Tibial nerve (tissue), 4 donors: ENCODE measurements around the gene ZDHHC19. TPM values are rescaled to one million over a fixed set of nuclear protein-coding genes. Genes with fewer than 3 reads are reported as not detected.
A peak's percentile ranks its signal among the peaks of the same experiment; 100 is the strongest.

ENCODE experiments used
- DNase-seq, 2 donors: peaks; one replicate each; pipeline ENCODE4 v3.0.0-alpha.2; 2019; ENCODE audit warnings: low spot score in 2 of 2
- H3K27ac ChIP-seq, 4 donors: fragments of 200-600 bp; sonication (generic) in 3 of 4; one replicate each; pipeline ENCODE4 v1.5.1; 2017 to 2019; ENCODE audit warnings: mild to moderate bottlenecking in 1 of 4
- H3K27me3 ChIP-seq, 2 donors: fragments of 200-600 bp; sonication (generic) in 1 of 2; one replicate each; pipeline versions ENCODE4 v1.5.1 to v1.6.0; 2017 to 2019
- H3K36me3 ChIP-seq, 3 donors: fragments of 200-600 bp; sonication (generic); one replicate each; pipeline ENCODE4 v1.5.1; 2018 to 2019
- H3K4me1 ChIP-seq, 4 donors: fragments of 200-600 bp; sonication (generic) in 3 of 4; one replicate each; pipeline ENCODE4 v1.5.1; 2017 to 2019
- H3K4me3 ChIP-seq, 4 donors: fragments of 200-600 bp; sonication (generic) in 3 of 4; one replicate each; pipeline ENCODE4 v1.5.1; 2017 to 2019; ENCODE audit warnings: mild to moderate bottlenecking in 1 of 4, moderate library complexity in 1 of 4
- H3K9me3 ChIP-seq, 4 donors: fragments of 200-600 bp; sonication (generic) in 3 of 4; one replicate each; pipeline ENCODE4 v1.5.1; 2017 to 2019
- CTCF ChIP-seq, 5 experiments: fragments of 200-600 bp in 3 of 5; fragments of 450-650 bp in 2 of 5; sonication (generic) in 3 of 5; IDR thresholded peaks; one replicate each; pipeline ENCODE4 v1.5.1; 2016 to 2019; ENCODE audit warnings: antibody characterized with exemption in 5 of 5, mild to moderate bottlenecking in 3 of 5, moderate library complexity in 2 of 5
- EP300 ChIP-seq, 2 donors: sonication (generic); formaldehyde crosslinking; IDR thresholded peaks; one replicate each; pipeline ENCODE4 v1.6.1; 2017; ENCODE audit warnings: antibody characterized with exemption in 2 of 2, mild to moderate bottlenecking in 1 of 2
- POLR2A ChIP-seq, 2 donors: fragments of 450-650 bp; IDR thresholded peaks; one replicate each; pipeline ENCODE4 v1.6.1; 2017; ENCODE audit warnings: antibody characterized with exemption in 2 of 2, mild to moderate bottlenecking in 2 of 2, moderate library complexity in 2 of 2
- WGBS, 2 donors: methylation state at CpG; one replicate each; pipeline ENCODE4 v1.1.5; 2018; 5-methylcytosine and 5-hydroxymethylcytosine counted together
- total RNA-seq, 4 donors: library from RNA; depleted of rRNA; stranded (reverse); fragments of >200 nt; gene quantifications; one replicate each; pipeline ENCODE4 v1.1.0, GENCODE V29; 2016

ZDHHC19 gene
- total RNA-seq, 4 donors from 2014 or later = not detected

- Histone ChIP-seq H3K36me3 (no peaks in the 10 kb centered on the region), H3K27ac (peak overlapping the region in 1 of 4 donors; percentile 71)
- WGBS, 2 donors = 89 to 92% methylated on average over 9 of the region's 9 CpGs
Measured at GRCh38 chr3:196180346-196180745, 30.9 kb downstream of the ZDHHC19 start.

GRCh38 chr3:196179380-196180308, 31.6 kb downstream of the ZDHHC19 start:
- Histone ChIP-seq H3K4me3 (peak overlapping the region in 1 of 4 donors; percentile 9), H3K4me1 (peaks cover 0 to 8% (median 1%) of the 10 kb centered on the region in 4 donors), H3K36me3 (no peaks in the 10 kb centered on the region), H3K9me3 (no peaks in the 10 kb centered on the region), H3K27ac (peak overlapping the region in 2 of 4 donors; percentile 33 to 71), H3K27me3 (no peaks in the 10 kb centered on the region)
- no peak for DNase-seq
- TF ChIP-seq POLR2A (IDR thresholded peaks at IDR 0.05) (no peak), CTCF (IDR thresholded peaks at IDR 0.05) (no peak), EP300 (IDR thresholded peaks at IDR 0.05) (no peak)
- 42 to 49% methylated on average over 21 to 24 of the region's 24 CpGs for WGBS, 2 donors

More at GRCh38 chr3:196180346-196180745, 30.9 kb downstream of the ZDHHC19 start:
- H3K27me3 ChIP-seq = no peaks in the 10 kb centered on the region
- TF ChIP-seq CTCF (IDR thresholded peaks at IDR 0.05) (no peak), EP300 (IDR thresholded peaks at IDR 0.05) (no peak), POLR2A (IDR thresholded peaks at IDR 0.05) (no peak)
- H3K4me3 ChIP-seq = no peak overlapping the region
- no peak for DNase-seq
- H3K4me1 ChIP-seq = peaks cover 0 to 8% (median 1%) of the 10 kb centered on the region in 4 donors
- no peaks in the 10 kb centered on the region for H3K9me3 ChIP-seq

- no peaks in the 10 kb centered on the region for H3K27me3 ChIP-seq
- H3K27ac ChIP-seq = peak overlapping the region in 2 of 4 donors; percentile 33 to 71
- H3K36me3 ChIP-seq = no peaks in the 10 kb centered on the region
- H3K4me1 ChIP-seq = peaks cover 0 to 8% (median 1%) of the 10 kb centered on the region in 4 donors
- 60 to 68% methylated on average over 6 of the region's 6 CpGs for WGBS, 2 donors
- TF ChIP-seq EP300 (IDR thresholded peaks at IDR 0.05) = no peak
- TF ChIP-seq POLR2A (IDR thresholded peaks at IDR 0.05) = no peak
- no peak for TF ChIP-seq CTCF (IDR thresholded peaks at IDR 0.05)
- H3K9me3 ChIP-seq = no peaks in the 10 kb centered on the region
- DNase-seq = no peak
- H3K4me3 ChIP-seq = no peak overlapping the region
Measured at GRCh38 chr3:196178993-196179379, 32.2 kb downstream of the ZDHHC19 start.

- TF ChIP-seq EP300 (IDR thresholded peaks at IDR 0.05) (no peak), POLR2A (IDR thresholded peaks at IDR 0.05) (no peak), CTCF (IDR thresholded peaks at IDR 0.05) (no peak)
- WGBS, 2 donors = 37 to 41% methylated on average over 4 of the region's 4 CpGs
- Histone ChIP-seq H3K4me1 (peaks cover 0 to 8% (median 0%) of the 10 kb centered on the region in 4 donors), H3K27ac (peak overlapping the region in 1 of 4 donors; percentile 19), H3K36me3 (no peaks in the 10 kb centered on the region), H3K27me3 (no peaks in the 10 kb centered on the region), H3K9me3 (no peaks in the 10 kb centered on the region), H3K4me3 (no peak overlapping the region)
- no peak for DNase-seq
Measured at GRCh38 chr3:196177967-196178366, 33.2 kb downstream of the ZDHHC19 start.

GRCh38 chr3:196177567-196177966, 33.6 kb downstream of the ZDHHC19 start:
- no peak for DNase-seq
- Histone ChIP-seq H3K4me1 (peaks cover 0 to 8% (median 0%) of the 10 kb centered on the region in 4 donors), H3K27ac (no peak overlapping the region), H3K9me3 (no peaks in the 10 kb centered on the region), H3K36me3 (no peaks in the 10 kb centered on the region), H3K4me3 (no peak overlapping the region), H3K27me3 (no peaks in the 10 kb centered on the region)
- WGBS, 2 donors = 69 to 71% methylated on average over 16 of the region's 16 CpGs
- no peak for TF ChIP-seq CTCF (IDR thresholded peaks at IDR 0.05)
- TF ChIP-seq EP300 (IDR thresholded peaks at IDR 0.05) = no peak
- no peak for TF ChIP-seq POLR2A (IDR thresholded peaks at IDR 0.05)
